Measurements from ENCODE around the gene ZCCHC7. TPM values are rescaled to one million over a fixed set of nuclear protein-coding genes. Genes with fewer than 3 reads are reported as not detected.

ZCCHC7 gene
- total RNA-seq, 1 donor from 2014 or later, result 21.7 TPM

- TF ChIP-seq EZH2 (IDR thresholded peaks at IDR 0.05; ENCODE audit: insufficient read depth, low read length), result no peak
- no peaks in the 10 kb centered on the region for H3K27me3 ChIP-seq (ENCODE audit: insufficient read depth, low read length)
- peaks cover 4% of the 10 kb centered on the region for H3K36me3 Mint-ChIP-seq (ENCODE audit: low read depth, unreplicated experiment)
- H3K27me3 Mint-ChIP-seq (ENCODE audit: low read depth, unreplicated experiment), result no peaks in the 10 kb centered on the region
- H3K9ac ChIP-seq (ENCODE audit: low read length), result no peak overlapping the region
- no peak overlapping the region for H3K27ac ChIP-seq (ENCODE audit: low read depth, low read length)
- DNase-seq (ENCODE audit: low read depth) (no peak), FAIRE-seq (no peak)
- H3K4me2 ChIP-seq (ENCODE audit: low read length), result no peak overlapping the region
- no peak overlapping the region for H2AFZ ChIP-seq (ENCODE audit: low read depth, low read length)
- H3K27ac Mint-ChIP-seq (ENCODE audit: unreplicated experiment), result no peak overlapping the region
- no peak overlapping the region for H3K4me3 Mint-ChIP-seq (ENCODE audit: unreplicated experiment)
- H3K4me1 ChIP-seq (ENCODE audit: insufficient read depth, low read length), result no peaks in the 10 kb centered on the region
- H3K36me3 ChIP-seq (ENCODE audit: insufficient read depth, low read length), result no peaks in the 10 kb centered on the region
- H3K4me1 Mint-ChIP-seq (ENCODE audit: low read depth, unreplicated experiment), result no peaks in the 10 kb centered on the region
- H3K79me2 ChIP-seq (ENCODE audit: insufficient read depth, low read length), result no peaks in the 10 kb centered on the region
- H3K4me3 ChIP-seq (ENCODE audit: insufficient read depth, low read depth, low read length), result no peak overlapping the region
- H3K9me3 Mint-ChIP-seq (ENCODE audit: unreplicated experiment), result no peaks in the 10 kb centered on the region
- H3K9me3 ChIP-seq (ENCODE audit: insufficient read depth, low read depth, low read length), result no peaks in the 10 kb centered on the region
- peaks cover 11% of the 10 kb centered on the region for H4K20me1 ChIP-seq (ENCODE audit: insufficient read depth, low read length)
Observed at GRCh38 chr9:37342493-37342892, 222.1 kb downstream of the ZCCHC7 start.

- FAIRE-seq (no peak), DNase-seq (ENCODE audit: low read depth) (no peak)
- Histone ChIP-seq H3K27me3 (ENCODE audit: insufficient read depth, low read length) (no peaks in the 10 kb centered on the region), H2AFZ (ENCODE audit: low read depth, low read length) (no peak overlapping the region), H3K27ac (ENCODE audit: low read depth, low read length) (no peak overlapping the region), H3K4me2 (ENCODE audit: low read length) (no peak overlapping the region), H3K9ac (ENCODE audit: low read length) (no peak overlapping the region), H4K20me1 (ENCODE audit: insufficient read depth, low read length) (peaks cover 11% of the 10 kb centered on the region), H3K4me1 (ENCODE audit: insufficient read depth, low read length) (no peaks in the 10 kb centered on the region), H3K9me3 (ENCODE audit: insufficient read depth, low read depth, low read length) (no peaks in the 10 kb centered on the region), H3K36me3 (ENCODE audit: insufficient read depth, low read length) (no peaks in the 10 kb centered on the region), H3K79me2 (ENCODE audit: insufficient read depth, low read length) (no peaks in the 10 kb centered on the region), H3K4me3 (ENCODE audit: insufficient read depth, low read depth, low read length) (no peak overlapping the region)
- TF ChIP-seq EZH2 (IDR thresholded peaks at IDR 0.05; ENCODE audit: insufficient read depth, low read length), result no peak
- TF ChIP-seq CTCF (IDR thresholded peaks at IDR 0.05; ENCODE audit: insufficient read depth, low read depth, low read length), result no peak
- Mint-ChIP-seq H3K27me3 (ENCODE audit: low read depth, unreplicated experiment) (no peaks in the 10 kb centered on the region), H3K27ac (ENCODE audit: unreplicated experiment) (no peak overlapping the region), H3K9me3 (ENCODE audit: unreplicated experiment) (no peaks in the 10 kb centered on the region), H3K36me3 (ENCODE audit: low read depth, unreplicated experiment) (peaks cover 4% of the 10 kb centered on the region), H3K4me1 (ENCODE audit: low read depth, unreplicated experiment) (no peaks in the 10 kb centered on the region), H3K4me3 (ENCODE audit: unreplicated experiment) (no peak overlapping the region)
Observed at GRCh38 chr9:37342895-37343294, 222.5 kb downstream of the ZCCHC7 start.

- H3K4me1 ChIP-seq (ENCODE audit: insufficient read depth, low read length), result no peaks in the 10 kb centered on the region
- H3K9me3 Mint-ChIP-seq (ENCODE audit: unreplicated experiment), result no peaks in the 10 kb centered on the region
- no peak overlapping the region for H3K4me3 Mint-ChIP-seq (ENCODE audit: unreplicated experiment)
- no peaks in the 10 kb centered on the region for H3K36me3 ChIP-seq (ENCODE audit: insufficient read depth, low read length)
- no peak overlapping the region for H3K4me2 ChIP-seq (ENCODE audit: low read length)
- H3K9ac ChIP-seq (ENCODE audit: low read length), result no peak overlapping the region
- DNase-seq (ENCODE audit: low read depth) (no peak), FAIRE-seq (no peak)
- H3K9me3 ChIP-seq (ENCODE audit: insufficient read depth, low read depth, low read length), result no peaks in the 10 kb centered on the region
- no peak overlapping the region for H3K27ac Mint-ChIP-seq (ENCODE audit: unreplicated experiment)
- H3K4me1 Mint-ChIP-seq (ENCODE audit: low read depth, unreplicated experiment), result no peaks in the 10 kb centered on the region
- no peak for TF ChIP-seq CTCF (IDR thresholded peaks at IDR 0.05; ENCODE audit: insufficient read depth, low read depth, low read length)
- TF ChIP-seq EZH2 (IDR thresholded peaks at IDR 0.05; ENCODE audit: insufficient read depth, low read length), result no peak
- H3K27me3 Mint-ChIP-seq (ENCODE audit: low read depth, unreplicated experiment), result no peaks in the 10 kb centered on the region
- peaks cover 11% of the 10 kb centered on the region for H4K20me1 ChIP-seq (ENCODE audit: insufficient read depth, low read length)
- H3K79me2 ChIP-seq (ENCODE audit: insufficient read depth, low read length), result no peaks in the 10 kb centered on the region
- no peak overlapping the region for H2AFZ ChIP-seq (ENCODE audit: low read depth, low read length)
- H3K27ac ChIP-seq (ENCODE audit: low read depth, low read length), result no peak overlapping the region
- no peaks in the 10 kb centered on the region for H3K27me3 ChIP-seq (ENCODE audit: insufficient read depth, low read length)
- H3K36me3 Mint-ChIP-seq (ENCODE audit: low read depth, unreplicated experiment), result peaks cover 4% of the 10 kb centered on the region
- no peak overlapping the region for H3K4me3 ChIP-seq (ENCODE audit: insufficient read depth, low read depth, low read length)
Observed at GRCh38 chr9:37343724-37344123, 223.3 kb downstream of the ZCCHC7 start.

Measured in astrocyte (in vitro differentiated cells and primary cell).